Measurements from ENCODE around the gene DISP3.

DNA sequence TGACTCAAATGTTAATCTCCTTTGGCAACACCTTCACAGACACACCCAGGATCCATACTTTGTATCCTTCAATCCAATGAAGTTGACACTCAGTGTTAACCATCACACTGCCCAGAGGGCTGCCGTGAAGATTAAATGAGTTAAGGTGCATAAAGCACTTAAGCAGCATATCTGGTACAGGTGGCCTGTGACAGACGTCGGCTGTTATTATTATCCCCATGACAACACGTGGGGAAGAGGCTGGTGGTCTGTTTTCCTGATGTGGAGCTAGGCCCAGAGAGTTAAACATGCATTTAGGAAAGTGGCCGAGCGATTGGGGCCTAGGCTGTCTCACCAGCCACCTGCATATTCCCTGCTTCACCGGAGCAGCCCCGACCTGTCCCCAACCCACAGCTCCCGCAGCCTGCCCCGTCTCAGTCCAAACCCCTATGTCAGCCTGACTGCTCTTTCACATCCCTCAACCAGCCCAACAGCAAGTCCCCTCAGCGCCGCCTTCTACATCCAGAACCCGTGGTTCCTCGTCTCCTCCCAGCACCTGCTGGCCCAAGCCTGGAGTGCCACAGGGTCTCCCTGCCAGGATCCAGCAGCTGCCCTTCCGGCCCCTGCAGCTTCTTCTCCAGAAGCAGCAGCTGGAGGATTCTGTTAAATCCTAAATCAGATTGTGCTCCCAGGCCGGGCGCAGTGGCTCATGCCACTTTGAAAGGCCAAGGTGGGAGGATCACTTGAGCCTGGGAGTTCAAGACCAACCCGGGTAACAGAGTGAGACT is 97.3 kb downstream of the DISP3 start:
- no peak for TF ChIP-seq CTCF (IDR thresholded peaks at IDR 0.05)
- TF ChIP-seq POLR2A (IDR thresholded peaks at IDR 0.05): no peak

Data from thyroid gland (tissue), 4 donors.